Activated B cell treated with CpG ODN at 0.5 μM for 24 hours (primary cell): ENCODE measurements around the gene NR2F6. TPM values are rescaled to one million over a fixed set of nuclear protein-coding genes. Genes with fewer than 3 reads are reported as not detected.

ENCODE experiments used
- ATAC-seq: fragments of 200-7000 bp; cut with Tn5 transposase; one replicate; pipeline ENCODE4 v1.10.0; 2021; ENCODE audit warnings: low read depth, mild to moderate bottlenecking, moderate library complexity
- CTCF ChIA-PET: fragments of 350-600 bp; sonication (Branson Sonifier 250); formaldehyde crosslinking; loops from one replicate; lab custom pipeline; 2021; ENCODE audit warnings: antibody characterized with exemption; lab: Charles Lee
- POLR2A ChIA-PET: fragments of 350-600 bp; sonication (Branson Sonifier 250); formaldehyde crosslinking; loops from one replicate; lab custom pipeline; 2021; ENCODE audit warnings: antibody characterized with exemption; lab: Charles Lee
- DNase-seq: peaks from one replicate; pipeline ENCODE4 v3.0.0; 2022
- H3K27ac Mint-ChIP-seq: one replicate; pipeline ENCODE4 v1.8.0; 2020; ENCODE audit warnings: mixed read lengths
- H3K27me3 Mint-ChIP-seq: one replicate; pipeline ENCODE4 v1.8.0; 2021; ENCODE audit warnings: mixed read lengths
- H3K36me3 Mint-ChIP-seq: one replicate; pipeline ENCODE4 v1.8.0; 2021; ENCODE audit warnings: low read depth, mixed read lengths
- H3K4me1 Mint-ChIP-seq: one replicate; pipeline ENCODE4 v1.8.0; 2021; ENCODE audit warnings: mixed read lengths
- H3K4me3 Mint-ChIP-seq: one replicate; pipeline ENCODE4 v1.8.0; 2020; ENCODE audit warnings: mild to moderate bottlenecking, mixed read lengths
- H3K9me3 Mint-ChIP-seq: one replicate; pipeline ENCODE4 v1.8.0; 2020; ENCODE audit warnings: mixed read lengths
- intact Hi-C: fragments of 100-400 bp; cut with micrococcal nuclease; formaldehyde crosslinking; loops from one replicate; pipeline ENCODE4 v1.15.1; 2024
- total RNA-seq: library from RNA; stranded (reverse); gene quantifications from 2 replicates; pipeline ENCODE4 v1.2.3, GENCODE V29; 2022
- TF ChIP-seq, protein P1 (sequence below): fragments of 200-600 bp; IDR thresholded peaks from one replicate; pipeline ENCODE4 v1.8.0; 2022; ENCODE audit warnings: antibody characterized with exemption, mild to moderate bottlenecking

NR2F6 gene
- total RNA-seq, 1 donor from 2014 or later, result 4.3 TPM

DNA sequence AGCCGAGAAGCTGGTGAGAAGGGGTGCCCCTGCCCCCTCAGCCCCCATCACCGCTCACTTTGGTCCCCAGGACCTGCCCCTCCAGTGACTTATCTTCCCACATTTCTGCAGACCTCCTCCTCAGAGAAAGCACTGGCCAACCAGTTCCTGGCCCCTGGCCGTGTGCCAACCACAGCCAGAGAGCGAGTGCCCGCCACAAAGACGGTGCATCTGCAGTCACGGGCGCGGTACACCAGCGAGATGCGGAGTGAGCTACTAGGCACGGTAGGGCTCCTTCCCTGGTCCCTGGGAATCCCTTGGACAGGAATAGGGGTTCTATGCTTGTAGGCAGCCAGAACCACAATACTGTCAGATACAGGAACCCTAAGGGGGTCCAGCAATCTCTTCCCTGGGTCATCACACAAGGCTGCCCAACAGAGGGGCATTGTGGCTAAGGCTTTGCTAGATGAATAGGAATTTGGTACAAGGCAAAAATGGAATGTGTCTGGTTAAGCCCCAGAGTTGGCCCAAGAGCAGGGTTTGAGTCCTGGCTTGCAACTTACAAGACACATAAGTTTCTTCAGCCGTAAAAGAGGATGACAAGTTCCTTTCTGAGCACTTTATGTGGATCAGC is 29.6 kb downstream of the NR2F6 start:
- Mint-ChIP-seq H3K4me1 (peaks cover 15% of the 10 kb centered on the region), H3K36me3 (peaks cover 47% of the 10 kb centered on the region), H3K27ac (peak overlapping the region; percentile 96), H3K9me3 (no peaks in the 10 kb centered on the region), H3K4me3 (peak overlapping the region; percentile 91), H3K27me3 (no peaks in the 10 kb centered on the region)
- intact Hi-C loops, result loop anchor here (10.0 kb wide), 1 partner anchor 321 kb away; no protein-coding TSS in a partner anchor
- no peak for ATAC-seq
- CTCF ChIA-PET, result interaction anchor here (3.0 kb wide), 1 partner anchor 20 kb away, joined by 9 read pairs; no protein-coding TSS in a partner anchor
- DNase-seq, result no peak
- POLR2A ChIA-PET, result interaction anchor here (0.7 to 2.7 kb wide), 13 partner anchors 8 to 204 kb away, joined by 3 to 63 read pairs (median 9); partner anchors contain the start of genes ANKLE1, BABAM1, DDA1 and HAUS8
- TF ChIP-seq, protein P1, sequence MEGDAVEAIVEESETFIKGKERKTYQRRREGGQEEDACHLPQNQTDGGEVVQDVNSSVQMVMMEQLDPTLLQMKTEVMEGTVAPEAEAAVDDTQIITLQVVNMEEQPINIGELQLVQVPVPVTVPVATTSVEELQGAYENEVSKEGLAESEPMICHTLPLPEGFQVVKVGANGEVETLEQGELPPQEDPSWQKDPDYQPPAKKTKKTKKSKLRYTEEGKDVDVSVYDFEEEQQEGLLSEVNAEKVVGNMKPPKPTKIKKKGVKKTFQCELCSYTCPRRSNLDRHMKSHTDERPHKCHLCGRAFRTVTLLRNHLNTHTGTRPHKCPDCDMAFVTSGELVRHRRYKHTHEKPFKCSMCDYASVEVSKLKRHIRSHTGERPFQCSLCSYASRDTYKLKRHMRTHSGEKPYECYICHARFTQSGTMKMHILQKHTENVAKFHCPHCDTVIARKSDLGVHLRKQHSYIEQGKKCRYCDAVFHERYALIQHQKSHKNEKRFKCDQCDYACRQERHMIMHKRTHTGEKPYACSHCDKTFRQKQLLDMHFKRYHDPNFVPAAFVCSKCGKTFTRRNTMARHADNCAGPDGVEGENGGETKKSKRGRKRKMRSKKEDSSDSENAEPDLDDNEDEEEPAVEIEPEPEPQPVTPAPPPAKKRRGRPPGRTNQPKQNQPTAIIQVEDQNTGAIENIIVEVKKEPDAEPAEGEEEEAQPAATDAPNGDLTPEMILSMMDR, result no peak

DNA sequence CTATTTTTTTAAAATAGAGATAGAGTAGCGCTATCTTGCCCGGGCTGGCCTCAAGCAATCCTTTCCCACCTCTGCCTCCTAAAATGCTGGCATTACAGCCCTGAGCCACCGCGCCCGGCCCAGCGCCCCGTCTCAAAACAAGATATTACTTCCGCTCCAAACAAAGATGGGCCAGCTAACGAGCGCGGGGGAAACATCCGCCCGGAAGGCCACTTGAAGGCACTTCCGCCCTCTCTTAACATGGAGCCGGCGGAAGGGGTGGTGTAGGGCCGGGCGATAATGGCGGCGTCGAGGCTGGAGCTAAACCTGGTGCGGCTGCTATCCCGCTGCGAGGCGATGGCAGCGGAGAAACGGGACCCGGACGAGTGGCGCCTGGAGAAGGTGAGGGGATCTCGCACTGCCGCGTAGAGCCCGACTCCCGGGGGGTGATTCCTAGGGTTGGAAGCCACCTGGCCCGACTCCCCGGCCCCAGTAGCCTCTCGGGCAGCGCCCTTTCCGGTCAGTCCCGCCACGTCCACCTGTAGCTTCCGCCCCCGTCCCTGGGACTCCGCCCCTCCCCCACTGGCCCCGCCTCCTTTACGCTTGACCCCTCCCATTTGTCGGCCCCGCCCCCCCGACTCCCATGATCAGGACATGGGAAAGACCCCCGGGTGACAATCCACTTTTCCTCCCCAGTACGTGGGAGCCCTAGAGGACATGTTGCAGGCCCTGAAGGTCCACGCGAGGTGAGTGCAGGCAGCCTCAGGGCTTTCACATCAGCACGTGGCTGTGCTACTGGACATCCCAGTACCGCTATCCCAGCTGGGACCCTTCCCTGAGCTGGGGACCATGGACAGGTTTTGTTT is 30.4 kb downstream of the NR2F6 start, which contains the start of gene USE1:
Gene USE1, plus strand, starts transcription at position 231 of the 845 bp plus-strand sequence. Its CDS starts 49 bp downstream, at position 280.
- ChIA-PET POLR2A (interaction anchor here (0.5 to 2.7 kb wide), 29 partner anchors 9 to 1342 kb away, joined by 3 to 63 read pairs (median 4); partner anchors contain the start of genes ANKLE1, BABAM1, DDA1 and HAUS8), CTCF (interaction anchor here (3.0 kb wide), 1 partner anchor 20 kb away, joined by 9 read pairs; no protein-coding TSS in a partner anchor)
- DNase-seq, result peak; percentile 73
- H3K27me3 Mint-ChIP-seq, result no peaks in the 10 kb centered on the region
- H3K9me3 Mint-ChIP-seq, result no peaks in the 10 kb centered on the region
- peak within 1 kb of the TSS; percentile 91 for H3K4me3 Mint-ChIP-seq
- ATAC-seq, result peak; percentile 92
- H3K27ac Mint-ChIP-seq, result peak within 1 kb of the TSS; percentile 96
- H3K4me1 Mint-ChIP-seq, result peaks cover 19% of the 10 kb centered on the region
- intact Hi-C loops, result loop anchor here (1.0 to 10.0 kb wide), 6 partner anchors 11 to 321 kb away; partner anchors contain the start of genes BABAM1, GTPBP3 and OCEL1
- TF ChIP-seq, protein P1, result no peak
- H3K36me3 Mint-ChIP-seq, result peaks cover 53% of the 10 kb centered on the region

DNA sequence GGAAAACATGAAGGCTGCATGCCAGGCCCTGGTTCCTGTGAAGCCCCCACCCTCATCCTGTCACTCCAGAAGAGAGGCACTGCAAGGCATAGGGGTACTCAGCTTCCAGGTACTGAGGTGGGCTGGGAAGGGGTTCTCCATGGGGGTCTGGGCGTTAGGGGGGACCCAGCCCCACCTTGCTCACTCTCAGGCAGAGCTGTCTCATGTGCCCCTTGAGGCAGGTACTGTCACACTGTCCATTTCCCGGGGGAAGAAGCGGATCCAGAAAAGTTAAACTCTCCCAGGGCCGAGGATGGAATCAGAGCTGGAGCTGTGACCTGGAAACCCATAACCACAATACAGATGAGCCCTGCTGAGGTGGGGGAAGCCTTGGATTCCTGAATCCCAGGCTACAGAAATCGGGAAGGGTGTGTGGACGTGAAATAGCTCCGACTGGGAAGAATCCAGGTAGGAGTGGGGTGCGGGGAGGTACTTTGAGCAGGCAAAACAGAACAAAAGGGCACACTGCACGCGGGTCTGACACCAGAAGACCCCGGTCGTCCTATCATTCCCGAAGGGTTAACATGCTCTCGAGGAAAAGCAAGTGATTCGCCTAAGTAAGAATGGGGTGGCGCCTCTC is 31.1 kb downstream of the NR2F6 start:
- intact Hi-C loops, result loop anchor here (1.0 to 10.0 kb wide), 6 partner anchors 12 to 320 kb away; partner anchors contain the start of genes BABAM1, GTPBP3 and OCEL1
- TF ChIP-seq, protein P1, result no peak
- peaks cover 56% of the 10 kb centered on the region for H3K36me3 Mint-ChIP-seq
- H3K27me3 Mint-ChIP-seq, result no peaks in the 10 kb centered on the region
- DNase-seq, result no peak
- no peaks in the 10 kb centered on the region for H3K9me3 Mint-ChIP-seq
- peaks cover 24% of the 10 kb centered on the region for H3K4me1 Mint-ChIP-seq
- H3K4me3 Mint-ChIP-seq, result peak overlapping the region; percentile 91
- ATAC-seq, result no peak
- ChIA-PET POLR2A (interaction anchor here (0.5 to 2.7 kb wide), 23 partner anchors 9 to 887 kb away, joined by 3 to 63 read pairs (median 5); partner anchors contain the start of genes BABAM1, DDA1, HAUS8 and MRPL34), CTCF (interaction anchor here (3.0 kb wide), 1 partner anchor 21 kb away, joined by 9 read pairs; no protein-coding TSS in a partner anchor)
- H3K27ac Mint-ChIP-seq, result peak overlapping the region; percentile 96

DNA sequence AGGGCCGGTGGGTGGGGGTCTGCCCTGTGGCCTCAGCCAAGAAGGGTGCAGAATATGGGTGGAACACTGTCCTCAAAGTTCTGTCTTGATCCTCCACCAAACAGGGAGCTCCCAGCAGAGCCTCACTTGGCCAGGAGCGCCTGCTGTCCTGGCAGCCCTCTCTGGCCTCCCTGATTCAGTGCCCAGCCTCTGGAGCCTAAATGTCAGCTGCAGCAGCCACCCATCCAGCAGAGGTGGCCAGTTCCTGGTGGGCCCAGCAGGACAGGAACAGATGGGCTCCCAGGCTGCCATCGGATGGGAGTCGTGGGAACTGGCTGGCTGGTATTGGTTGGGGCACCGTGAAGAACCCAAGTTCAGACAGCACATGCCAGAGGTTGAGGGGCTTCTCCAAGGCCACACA is 32.4 kb downstream of the NR2F6 start:
- Mint-ChIP-seq H3K9me3 (no peaks in the 10 kb centered on the region), H3K4me3 (no peak overlapping the region), H3K27me3 (no peaks in the 10 kb centered on the region), H3K36me3 (peaks cover 61% of the 10 kb centered on the region), H3K27ac (no peak overlapping the region), H3K4me1 (peaks cover 32% of the 10 kb centered on the region)
- TF ChIP-seq, protein P1, result no peak
- CTCF ChIA-PET, result interaction anchor here (3.0 kb wide), 1 partner anchor 22 kb away, joined by 9 read pairs; no protein-coding TSS in a partner anchor
- intact Hi-C loops, result loop anchor here (10.0 kb wide), 1 partner anchor 319 kb away; no protein-coding TSS in a partner anchor
- POLR2A ChIA-PET, result interaction anchor here (2.4 to 2.7 kb wide), 2 partner anchors 11 to 23 kb away, joined by 9 to 25 read pairs; no protein-coding TSS in a partner anchor
- no peak for DNase-seq
- no peak for ATAC-seq
